GM18502 (cell line): ENCODE measurements around the gene ADRA2B.

ENCODE experiments used
- ATAC-seq: cut with Tn5 transposase; IDR thresholded peaks from one replicate; pipeline ENCODE4 v1.9.1; 2021; ENCODE audit warnings: mild to moderate bottlenecking; ENCODE audit not compliant: unreplicated experiment, poor library complexity

The ADRA2B gene

DNA sequence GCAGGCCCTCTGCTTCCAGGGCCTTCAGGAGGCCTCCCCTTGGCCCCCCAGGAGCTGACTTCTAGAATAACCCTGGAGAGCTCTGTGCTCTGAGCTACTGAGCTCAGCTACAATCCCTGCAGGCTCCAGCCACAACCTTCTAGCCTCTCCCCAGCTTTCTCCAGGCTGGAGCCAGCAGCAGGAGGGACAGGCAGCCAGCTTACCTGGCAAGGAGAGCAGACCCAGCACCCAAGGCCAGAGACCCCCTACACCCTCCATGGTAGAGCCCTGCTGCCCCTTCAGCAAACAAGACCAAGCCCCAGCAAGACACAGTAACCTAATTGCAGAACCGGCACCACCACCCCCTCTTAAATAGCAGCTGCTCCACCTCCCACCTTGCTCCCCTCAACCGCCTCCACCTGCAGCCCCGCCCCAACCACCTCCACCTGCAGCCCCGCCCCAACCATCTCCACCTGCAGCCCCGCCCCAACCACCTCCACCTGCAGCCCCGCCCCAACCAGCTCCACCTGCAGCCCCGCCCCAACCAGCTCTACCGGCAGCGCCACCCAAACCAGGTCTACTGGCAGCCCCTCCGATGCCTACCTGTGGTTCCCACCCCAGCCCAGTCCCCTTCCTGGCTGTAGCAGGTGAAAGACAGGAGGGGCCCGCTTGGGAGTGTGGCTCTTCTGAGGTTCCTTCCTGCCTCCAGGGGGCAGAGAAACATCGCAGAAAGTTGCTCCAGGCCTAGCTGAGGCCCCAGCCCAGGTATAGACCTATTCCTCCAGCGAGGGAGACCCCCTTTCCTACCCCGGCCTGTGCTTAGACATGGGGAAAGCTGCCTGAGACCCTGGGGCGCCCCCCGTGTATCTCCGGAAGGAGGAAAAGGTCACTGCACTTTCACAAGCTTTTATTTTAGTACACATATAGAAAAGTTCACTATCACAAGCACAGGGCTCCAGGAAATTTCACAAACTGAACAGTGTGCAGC is 22.1 kb upstream of the ADRA2B start, which contains the start of gene ASTL:
TSS of gene ASTL (minus strand) at position 324 of the 967 bp plus-strand sequence. CDS start at position 258, 66 bp downstream.
- no peak for ATAC-seq

DNA sequence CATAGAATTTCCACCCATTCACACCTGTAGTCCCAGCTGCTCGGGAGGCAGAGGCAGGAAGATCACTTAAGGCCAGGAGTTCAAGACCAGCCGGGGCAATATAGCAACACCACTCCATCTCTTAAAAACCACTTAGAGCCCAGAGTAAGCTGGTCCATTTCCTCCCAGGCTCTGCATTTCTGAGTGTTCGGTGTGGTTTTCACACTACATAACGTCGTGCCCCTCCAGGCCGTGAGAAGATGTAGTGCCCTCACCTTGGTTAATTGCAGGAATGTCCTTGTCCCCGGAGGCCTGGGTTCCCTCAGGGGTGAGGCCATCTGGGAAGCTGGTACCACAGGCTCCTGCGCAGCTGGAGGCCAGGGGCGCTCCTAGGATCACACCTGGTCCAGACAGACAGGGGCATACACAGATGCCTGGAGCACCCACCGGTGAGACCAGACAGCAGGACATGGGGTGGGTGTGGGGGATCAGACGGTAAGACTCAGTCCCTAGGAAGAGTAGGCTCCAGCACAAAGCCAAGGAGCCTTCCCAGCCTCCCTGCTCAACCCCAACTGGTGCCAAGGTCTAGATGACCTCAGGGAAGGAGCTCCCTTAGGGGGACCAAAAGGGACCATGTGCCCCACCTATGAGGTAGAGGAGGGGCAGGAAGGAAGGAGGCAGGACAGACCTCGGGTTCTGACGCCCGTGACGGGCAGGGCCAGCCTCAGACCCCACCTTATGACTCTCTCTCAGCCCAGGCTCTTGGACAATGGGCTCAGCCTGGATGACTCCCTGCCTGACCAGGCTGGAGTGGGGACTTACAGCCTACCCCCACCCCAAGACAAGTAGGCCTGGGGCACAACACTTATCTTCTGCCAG is 21.2 kb upstream of the ADRA2B start:
- ATAC-seq, result no peak

DNA sequence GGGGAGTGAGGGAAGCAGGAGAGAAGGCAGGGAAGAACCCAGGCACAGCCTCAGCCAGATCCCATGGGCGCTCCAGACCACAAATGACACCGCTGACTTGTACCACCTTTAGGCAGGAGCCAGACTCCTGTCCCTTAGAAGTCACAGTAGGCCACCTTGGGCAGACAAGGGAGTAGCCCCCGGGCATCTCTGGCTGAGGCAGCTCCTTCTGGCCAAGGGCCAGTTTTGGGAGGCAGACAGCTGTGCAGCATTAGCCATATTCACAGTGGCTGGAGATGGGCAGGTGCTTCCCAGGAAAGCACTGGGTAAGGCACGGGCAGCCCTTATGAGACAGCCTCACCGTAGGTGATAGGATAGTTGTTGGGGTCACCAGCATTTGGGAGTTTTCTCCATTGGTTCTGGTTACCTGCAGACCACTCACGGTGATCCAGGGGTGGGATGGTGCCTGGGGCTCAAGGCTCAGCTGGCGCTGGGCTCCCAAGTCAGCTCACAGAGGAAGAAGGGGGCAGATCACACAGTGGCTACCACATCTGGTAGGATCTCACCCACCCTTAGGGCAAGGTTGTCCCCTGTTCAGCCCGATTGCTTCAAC is 19.9 kb upstream of the ADRA2B start:
- no peak for ATAC-seq

DNA sequence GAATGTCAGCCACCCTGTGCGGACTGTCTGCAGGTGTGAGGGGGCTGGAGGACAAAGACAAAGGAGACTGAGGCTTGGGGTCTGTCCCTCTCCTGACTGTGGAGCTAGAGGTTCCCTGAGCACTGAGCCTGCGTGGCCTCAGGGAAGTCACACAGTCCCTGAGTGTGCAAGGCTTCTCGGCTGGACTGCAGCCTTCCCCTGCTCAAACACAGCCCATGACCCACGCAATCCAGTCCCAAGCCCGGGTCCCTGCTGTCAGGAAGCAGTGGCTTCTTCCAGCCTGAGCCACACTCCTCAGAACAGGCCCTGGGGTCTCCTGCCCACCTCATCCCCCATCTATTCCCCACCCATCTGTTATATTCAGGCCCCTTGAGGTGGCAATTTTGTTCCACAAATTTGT is 19.2 kb upstream of the ADRA2B start:
- no peak for ATAC-seq

DNA sequence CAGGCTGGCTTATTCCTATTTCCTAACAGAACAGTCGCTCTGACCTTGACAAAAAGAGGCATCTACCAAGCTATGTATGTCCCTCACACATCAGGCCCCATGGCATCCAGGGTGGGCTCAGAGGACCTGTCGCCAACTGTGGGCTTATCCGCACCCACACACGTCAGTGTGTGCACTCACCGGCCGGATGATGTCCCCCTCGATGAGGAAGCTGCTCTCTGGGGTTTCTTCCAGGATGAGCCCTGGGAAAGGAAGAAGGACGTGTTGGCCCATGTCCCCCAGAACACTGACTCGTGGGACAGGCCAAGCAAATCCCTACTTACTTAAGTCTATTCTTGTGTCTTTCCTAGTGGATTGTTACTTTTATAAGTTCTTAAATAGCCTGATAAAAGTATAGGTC is 18.8 kb upstream of the ADRA2B start:
- ATAC-seq, result no peak

DNA sequence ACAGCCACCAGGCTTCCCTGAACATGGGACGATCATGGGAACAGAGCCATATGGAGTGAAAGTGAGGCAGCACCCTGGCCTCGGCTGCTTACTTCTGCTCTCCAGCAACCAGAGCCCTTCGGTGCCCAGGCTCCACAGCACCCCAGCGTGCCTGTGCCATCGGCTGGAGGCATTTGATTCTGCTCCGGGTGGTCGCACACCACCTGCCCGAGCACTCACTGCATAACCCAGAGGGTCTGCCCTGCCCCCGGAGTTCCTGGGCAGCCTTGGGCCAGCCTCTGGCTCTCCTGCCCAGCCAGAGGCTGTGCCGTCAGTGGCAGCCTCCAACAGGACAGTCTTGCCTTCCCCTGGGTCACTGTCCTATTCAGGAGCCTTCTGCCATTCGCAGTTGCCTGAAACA is 18.1 kb upstream of the ADRA2B start:
- ATAC-seq, result no peak

DNA sequence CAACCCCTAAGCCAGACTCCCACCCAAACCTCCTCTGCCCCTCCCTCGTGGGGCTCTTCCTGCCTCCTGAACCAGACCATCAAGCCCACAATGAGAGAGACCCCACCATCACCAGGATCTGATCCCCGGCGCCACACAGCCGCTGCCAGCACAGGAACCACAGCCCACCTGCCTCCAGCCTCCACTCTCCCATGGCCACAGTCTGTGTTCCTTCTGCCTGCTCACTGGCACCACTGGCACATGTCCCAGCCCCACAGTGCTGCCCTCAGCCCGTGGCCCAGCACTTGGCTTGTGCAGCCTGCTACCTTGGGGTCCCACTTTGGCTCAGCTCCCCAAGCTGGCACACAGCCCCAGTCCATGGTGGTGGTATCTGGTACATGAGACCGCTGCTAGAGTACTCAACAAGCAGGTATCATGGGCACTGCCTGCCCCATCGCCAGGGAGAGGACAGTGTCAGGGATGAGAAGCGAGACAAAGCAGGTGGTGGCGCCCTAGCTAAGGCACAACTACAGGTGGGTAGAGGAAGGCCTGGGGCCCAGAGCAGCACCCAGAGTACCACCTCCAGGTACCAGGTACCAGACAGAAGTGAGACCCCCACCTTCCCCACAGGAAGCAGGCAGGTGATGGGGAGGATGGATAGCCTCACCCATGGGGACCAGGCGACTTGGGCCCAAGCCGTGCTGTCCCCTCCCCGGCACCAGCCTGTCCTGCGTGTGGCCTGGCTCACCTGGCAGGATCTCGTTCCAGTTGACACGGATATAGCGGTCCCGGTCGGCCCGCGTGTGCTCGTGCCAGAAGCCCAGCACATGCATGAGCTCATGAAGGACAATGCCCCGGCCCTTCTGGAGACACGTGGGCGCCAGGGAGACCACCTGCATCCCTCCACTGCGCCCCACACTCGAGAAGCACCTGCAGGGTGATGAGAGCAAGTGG is 15.7 kb upstream of the ADRA2B start:
- no peak for ATAC-seq

DNA sequence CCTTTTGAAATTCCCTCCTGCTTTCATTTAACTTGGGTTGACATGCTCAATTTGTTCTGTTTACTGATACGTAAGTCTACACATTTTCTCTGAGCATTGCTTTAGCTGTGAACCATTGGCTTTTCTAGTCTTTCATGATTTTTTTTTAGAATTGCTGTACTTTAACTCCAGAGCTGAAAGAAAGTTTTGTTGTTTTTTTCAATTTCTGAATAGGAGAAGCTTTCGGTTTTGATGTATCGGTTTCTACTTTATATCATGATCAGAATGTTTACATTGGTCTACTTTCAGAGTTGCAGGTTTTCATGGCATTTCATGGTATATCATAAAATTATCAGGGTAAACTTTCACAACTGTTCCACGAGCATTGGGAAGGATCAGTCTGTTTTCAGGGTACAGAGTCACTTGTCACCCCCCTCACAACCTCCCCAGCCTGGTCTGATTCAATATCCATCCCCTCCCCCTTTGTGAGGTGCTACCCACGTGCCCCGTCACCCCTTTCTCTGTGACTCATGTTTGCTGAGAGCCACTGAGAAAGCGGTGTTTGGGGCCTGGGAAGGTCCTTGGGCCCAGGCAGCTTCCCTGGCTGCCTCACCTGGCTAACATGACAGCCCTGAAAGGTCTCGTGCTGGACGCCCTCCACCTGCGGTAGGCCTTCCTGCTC is 14.9 kb upstream of the ADRA2B start:
- no peak for ATAC-seq

DNA sequence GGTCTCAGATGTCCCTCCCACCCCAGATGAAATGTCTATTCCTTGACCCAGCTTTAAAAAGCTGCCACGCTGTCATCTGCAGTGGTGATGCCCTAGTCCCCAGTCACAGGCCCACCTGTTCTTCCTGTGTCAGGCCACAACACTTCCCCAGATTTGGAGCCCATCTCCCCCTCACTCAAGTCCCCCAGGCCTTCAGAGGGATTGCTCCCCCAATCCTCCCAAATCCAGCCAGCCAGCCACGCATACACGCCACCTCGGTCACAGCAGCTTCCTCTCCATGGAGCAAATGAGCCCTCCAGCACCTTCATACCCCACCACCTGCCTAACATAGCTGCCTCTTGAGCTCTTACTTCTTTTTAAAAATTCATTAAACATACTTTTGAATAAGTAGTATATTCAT is 14.1 kb upstream of the ADRA2B start:
- ATAC-seq, result no peak

DNA sequence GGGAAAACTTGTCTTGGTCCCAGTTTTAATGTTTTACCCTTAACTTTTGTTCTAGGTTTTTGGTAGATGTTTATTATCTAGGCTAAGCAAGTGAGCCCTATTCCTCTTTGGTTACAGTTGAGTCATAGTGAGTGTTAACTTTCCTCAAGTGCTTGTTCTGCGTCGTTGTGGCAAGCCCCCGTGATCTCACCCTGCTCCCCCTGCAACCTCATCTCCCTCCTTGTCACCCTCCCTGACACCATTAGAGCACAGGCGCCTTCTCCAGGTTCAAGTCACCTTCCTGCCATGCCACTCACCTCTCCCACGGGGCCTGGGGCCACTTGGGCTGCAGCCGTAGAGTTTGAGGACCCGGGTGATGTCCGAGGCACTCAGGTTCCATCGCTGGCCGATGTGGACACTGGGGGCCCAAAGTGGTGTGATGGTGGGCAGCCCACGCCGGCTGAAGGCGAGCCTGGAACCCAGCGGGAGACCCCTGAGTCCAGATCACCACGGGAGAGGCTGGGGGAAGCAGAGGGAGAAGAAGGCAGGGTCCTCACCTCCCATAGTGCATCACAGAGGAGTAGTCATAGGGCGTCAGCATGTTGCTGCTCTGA is 13.3 kb upstream of the ADRA2B start:
- ATAC-seq, result no peak

DNA sequence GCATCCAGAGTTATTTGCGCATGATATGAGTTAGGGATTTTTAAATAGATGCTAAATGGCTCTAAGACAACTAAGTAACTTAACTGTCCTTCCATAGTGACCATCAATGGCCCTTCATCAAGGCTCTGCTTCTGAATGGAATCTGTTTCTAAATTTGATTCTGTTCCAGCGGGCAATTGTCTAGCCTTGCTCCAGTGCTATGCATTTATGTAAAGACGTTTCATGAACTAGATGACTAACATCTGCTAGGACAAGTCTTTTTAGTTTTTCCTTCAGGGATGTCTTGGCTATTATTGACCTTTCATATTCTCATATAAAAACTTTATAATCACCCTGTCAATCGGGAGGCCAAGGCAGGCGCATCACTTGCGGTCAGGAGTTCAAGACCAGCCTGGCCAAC is 12.1 kb upstream of the ADRA2B start:
- no peak for ATAC-seq

DNA sequence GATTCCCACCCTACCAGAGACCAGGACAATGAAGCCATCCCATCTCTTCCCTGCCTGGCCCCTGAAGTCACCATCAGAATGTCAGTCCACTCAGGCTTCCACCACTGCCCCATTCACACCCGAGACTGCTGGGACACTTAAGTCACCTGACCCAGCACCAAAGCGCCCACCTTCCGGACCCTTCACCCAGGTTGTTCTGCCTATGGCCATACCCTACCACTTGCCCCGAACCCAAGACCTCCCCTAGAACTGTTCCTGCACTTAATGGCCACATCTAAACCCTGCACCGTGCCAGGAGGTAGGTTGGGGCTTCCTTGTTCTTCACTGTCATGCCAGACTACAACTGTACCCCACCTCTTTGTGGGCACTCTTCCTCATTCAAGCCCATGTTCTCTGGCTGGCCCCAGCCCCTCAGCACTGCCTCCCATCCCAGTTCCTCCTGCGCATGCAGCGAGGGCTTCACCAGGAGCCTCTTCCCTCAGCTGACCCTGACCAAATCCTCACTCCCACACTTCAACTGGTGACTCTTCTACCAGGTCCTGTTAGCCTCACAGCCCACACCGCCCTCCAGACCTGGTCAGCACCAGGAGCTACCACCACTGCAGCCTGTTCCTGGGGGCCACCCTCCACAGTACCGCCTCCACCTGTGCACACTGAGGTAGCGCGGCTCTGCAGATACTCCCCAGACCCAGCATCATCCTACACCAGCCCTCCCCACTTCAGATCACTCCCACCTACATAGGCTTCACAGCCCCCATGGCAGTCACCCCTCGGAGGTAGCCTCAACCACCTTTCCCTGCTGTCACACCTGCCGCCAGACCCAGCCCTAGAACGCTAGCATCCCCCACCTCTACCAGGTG is 8.3 kb upstream of the ADRA2B start:
- ATAC-seq, result no peak

DNA sequence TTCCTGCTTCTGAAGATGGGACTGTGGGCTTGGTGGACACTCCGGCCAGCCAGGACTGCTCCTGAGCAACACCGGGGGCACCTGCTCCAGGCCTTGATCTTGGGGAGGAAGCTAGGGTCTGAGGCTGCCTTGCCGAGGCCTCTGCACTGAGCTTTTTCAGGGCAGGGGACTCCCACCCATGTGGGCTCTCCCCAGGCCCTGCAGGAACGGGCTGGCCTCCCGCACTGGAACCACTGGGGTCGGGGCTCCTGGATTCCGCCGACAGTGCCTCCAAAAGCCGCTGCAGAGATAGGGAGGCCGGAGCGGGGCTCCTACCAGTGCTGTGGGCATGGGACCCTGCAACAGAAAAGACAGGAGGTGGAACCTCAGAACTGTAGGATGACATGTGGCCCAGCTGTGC is 7.6 kb upstream of the ADRA2B start:
- ATAC-seq, result no peak

DNA sequence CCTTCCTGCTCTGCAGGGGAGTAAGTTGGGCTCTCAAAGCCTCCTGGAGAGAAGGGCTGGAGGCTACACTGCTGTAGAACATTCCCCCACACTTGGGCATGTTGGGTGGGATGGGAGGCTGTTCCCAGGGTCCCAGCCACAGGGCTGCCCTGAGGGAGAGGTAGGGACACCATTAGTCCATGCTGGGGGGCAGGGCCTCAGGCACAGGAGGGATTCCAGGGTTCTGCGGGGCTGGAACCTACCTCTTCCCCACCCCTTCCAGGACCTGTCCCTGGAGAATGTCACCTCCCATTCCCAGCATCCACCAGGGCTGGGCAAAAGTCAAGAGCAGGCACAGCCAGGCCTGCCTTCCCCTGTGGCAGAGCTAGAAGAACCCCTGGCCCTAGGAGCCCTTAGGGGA is 6.9 kb upstream of the ADRA2B start:
- ATAC-seq, result no peak

DNA sequence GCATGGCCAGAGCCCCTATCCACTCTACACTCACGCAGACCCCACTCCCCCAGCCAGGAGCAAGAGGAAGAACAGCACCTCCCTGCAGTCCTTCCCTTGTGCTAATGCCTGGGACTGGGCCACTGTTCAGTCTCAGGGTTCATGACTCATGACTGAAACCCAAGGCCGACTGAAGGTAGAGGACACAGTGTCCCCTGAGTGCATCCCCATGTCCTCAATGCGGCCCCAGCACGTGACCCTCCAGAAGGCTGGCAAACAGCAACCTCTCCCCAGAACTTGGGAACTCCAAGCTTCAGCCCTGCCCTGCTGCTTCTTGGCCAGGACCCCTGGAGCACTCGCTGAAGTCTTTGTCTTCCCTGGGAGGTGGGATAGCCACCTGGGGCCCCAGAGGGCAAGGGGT is 6.0 kb upstream of the ADRA2B start:
- no peak for ATAC-seq

DNA sequence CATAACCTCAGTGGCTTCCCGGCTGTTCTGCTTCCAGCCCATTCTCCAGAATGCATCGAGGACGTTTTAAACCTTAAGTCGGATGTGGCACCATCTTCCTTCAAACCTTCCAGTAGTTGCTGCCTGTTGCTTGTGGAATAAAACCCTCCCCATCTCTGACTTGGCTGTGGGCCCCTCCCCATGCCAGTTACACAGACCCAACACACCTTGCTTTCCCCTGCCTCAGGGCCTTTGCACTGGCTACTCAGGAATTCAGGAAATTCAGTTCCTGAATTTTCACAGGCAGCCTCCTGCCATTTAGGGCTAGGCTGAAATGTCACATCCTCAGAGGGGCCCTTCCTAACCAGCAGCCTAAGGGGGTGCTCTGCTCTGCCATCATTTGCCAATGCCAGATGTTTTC is 5.0 kb upstream of the ADRA2B start:
- no peak for ATAC-seq

DNA sequence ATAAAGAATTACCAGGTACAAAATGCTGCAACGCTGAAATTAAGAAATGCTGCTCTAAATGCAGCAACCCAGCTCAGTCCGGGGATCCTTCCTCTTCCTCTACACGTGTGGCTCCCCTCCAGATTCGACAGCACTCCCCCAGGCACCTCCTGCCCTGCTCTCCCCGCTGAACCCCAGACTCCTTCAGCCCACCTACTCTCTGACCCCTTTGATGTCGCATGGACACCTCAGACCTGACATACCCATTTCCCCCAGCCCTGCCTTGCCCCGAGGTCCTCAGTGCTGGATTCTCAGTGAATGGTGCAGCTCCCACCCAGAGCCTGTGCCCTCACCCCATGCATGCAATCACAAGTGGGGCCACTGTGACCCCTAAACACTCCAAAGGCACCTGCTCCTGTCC is 4.6 kb upstream of the ADRA2B start:
- no peak for ATAC-seq

DNA sequence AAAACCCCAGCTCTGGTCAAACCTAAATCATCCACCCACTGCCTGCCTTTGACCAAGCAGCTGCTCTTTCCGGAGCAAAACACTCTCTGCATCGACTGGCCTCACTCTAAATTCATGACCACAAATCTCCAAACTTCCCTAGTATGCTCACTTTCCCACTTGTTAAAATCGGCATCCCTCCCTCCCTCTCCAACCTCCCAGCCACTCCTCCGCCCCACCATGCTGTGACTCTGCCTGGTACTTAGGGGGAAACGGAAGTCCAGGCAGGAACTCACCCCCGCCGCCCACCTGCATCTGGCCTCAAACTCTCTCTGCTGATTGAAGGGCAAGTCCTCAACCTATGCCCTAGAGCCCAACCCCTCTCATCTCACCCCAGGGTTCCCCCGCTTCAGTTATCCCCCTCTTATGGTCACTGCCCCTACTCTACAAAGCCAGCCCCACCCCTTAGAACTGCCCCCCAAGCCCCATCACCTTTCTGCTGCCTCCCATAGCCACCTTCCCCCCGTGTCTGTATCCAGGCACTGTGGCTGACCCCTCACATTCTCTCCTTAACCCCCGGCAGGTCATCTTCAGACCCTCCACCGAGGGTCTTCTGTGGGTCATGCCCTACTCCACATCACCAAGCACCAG is 3.8 kb upstream of the ADRA2B start:
- no peak for ATAC-seq
